NCI-H510A (cell line): ENCODE measurements around the gene COL23A1.

ENCODE experiments used
- DNase-seq: peaks from one replicate; lab custom pipeline; 2025; lab: John Stamatoyannopoulos, UW

COL23A1 gene

GRCh38 chr5:178554311-178554710 lies 35.9 kb downstream of the COL23A1 start:
- DNase-seq, result no peak

- no peak for DNase-seq
Observed at GRCh38 chr5:178553517-178553916, 36.7 kb downstream of the COL23A1 start.

- no peak for DNase-seq
Observed at GRCh38 chr5:178551468-178551867, 38.7 kb downstream of the COL23A1 start.

DNA sequence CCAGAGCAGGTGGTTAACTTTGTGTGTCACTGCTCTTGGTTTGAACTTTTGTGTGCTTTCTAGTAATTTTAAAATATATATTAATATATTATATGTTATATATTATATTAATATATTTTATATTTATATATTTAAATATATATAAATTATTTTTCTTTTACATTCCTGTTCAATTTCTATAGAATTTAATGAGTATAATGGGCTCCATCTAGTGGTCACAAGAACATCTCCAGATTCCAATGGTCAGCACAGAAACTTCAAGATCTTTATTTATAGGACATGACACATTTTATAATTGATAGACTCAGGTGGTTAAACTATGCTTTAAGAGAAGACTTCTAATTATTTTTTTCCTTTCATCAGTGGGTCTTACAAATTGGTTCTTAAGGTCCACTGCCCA lies 39.1 kb downstream of the COL23A1 start:
- DNase-seq, result no peak

DNA sequence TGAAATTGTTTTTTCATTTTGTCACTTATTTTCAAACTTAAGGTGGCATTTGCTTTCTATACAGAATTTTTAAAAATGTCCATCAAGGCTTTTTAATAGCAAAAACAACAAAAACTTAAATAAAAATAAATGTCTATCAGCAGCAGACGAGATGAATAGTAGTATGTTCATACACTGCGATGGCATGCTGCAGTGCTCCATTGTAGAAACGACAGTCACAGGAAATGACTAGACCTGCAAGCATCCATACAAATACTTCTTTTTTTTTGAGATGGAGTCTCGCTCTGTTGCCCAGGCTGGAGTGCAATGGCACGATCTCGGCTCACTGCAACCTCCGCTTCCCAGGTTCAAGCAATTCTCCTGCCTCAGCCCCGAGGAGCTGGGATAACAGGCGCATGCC lies 41.4 kb downstream of the COL23A1 start:
- no peak for DNase-seq

- DNase-seq, result no peak
Observed at GRCh38 chr5:178547753-178548415, 42.3 kb downstream of the COL23A1 start.

GRCh38 chr5:178547052-178547666 lies 43.0 kb downstream of the COL23A1 start:
- DNase-seq, result no peak

GRCh38 chr5:178546675-178547033 lies 43.5 kb downstream of the COL23A1 start:
- DNase-seq, result no peak

GRCh38 chr5:178545941-178546674 lies 44.1 kb downstream of the COL23A1 start:
- no peak for DNase-seq

GRCh38 chr5:178545176-178545575 lies 45.0 kb downstream of the COL23A1 start:
- DNase-seq, result no peak

- DNase-seq, result no peak
Observed at GRCh38 chr5:178544166-178544834, 45.9 kb downstream of the COL23A1 start.

GRCh38 chr5:178542455-178542854 lies 47.7 kb downstream of the COL23A1 start:
- no peak for DNase-seq

DNA sequence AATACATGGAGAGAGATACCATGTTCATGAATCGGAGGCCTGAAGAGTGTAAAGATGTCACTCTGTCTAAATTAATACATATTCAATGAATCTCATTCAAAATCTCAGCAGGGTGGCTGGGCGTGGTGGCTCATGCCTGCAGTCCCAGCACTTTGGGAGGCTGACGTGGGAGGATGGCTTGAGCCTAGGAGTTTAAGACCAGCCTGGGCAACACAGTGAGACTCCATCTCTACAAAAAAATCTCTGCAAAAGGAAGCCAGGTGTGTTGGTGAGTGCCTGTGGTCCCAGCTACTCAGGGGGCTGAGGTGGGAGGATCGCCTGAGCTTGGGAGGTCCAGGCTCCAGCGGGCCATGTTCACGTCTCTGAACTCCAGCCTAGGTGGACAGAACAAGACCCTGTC lies 49.7 kb downstream of the COL23A1 start:
- no peak for DNase-seq

GRCh38 chr5:178538741-178539229 lies 51.4 kb downstream of the COL23A1 start:
- DNase-seq, result no peak

GRCh38 chr5:178537467-178538371 lies 52.5 kb downstream of the COL23A1 start:
- no peak for DNase-seq

DNA sequence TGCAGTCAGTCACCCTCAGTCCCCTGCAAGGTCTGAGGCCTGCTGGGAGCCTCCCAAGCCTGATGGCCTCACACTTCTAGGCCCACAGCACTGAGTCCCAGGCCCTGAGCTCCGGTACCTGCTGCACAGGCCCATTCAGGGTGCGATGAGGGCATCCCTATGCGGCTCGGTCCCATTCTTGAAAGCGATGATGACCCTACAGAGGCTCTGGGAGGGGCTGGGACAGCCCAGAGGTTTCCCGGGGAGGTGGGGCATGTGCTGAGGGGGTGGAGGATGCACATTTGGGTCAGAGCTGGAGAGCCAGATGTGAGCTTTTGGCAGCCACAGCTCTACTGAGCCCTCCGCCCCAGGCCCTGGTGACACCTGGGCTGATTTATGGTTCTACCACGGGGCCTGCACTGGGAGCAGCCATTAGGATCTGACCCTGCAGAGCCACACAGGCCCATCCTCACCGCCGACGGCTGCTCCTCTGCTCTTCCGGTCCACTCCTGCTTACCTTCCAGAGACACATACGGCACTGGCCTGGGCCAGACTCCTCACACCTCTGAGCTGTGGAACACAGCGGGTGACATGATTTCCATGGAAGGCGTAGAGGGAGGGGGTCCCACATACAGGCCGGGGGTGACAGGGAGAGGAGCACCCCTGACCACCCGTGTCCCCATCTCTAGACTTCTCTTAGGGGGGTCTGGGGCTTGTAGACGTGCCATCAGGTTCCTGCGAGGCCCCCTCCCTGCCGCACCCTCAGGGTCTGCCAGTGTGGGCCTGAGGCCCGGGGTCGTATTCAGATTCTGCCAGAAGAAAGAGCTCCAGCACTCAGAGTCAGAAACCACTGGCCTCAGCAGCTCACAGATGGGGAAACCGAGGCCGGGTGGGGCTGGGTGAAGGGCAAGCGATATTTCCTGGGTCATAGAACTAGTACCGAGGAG lies 53.4 kb downstream of the COL23A1 start:
- no peak for DNase-seq

GRCh38 chr5:178535299-178536175 lies 54.7 kb downstream of the COL23A1 start:
- DNase-seq, result no peak

GRCh38 chr5:178533136-178533535 lies 57.1 kb downstream of the COL23A1 start:
- DNase-seq, result no peak

DNA sequence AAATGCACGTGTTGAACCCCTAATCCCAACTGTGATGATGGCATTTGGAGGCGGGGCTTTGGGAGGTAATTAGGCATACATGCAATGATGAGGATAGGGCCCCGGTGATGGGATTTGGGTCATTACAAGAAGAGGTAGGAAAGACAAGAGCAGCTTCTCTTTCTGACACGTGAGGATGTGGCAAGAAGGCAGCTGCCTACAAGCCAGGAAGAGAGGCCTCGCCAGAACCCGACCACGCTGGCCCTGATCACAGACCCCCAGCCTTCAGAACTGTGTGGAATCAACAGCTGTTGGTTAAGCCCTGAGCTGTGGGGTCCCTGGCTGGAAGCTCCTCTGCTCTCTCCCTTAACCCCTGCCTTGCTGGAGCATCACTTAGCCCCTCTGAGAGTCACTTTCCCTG lies 57.5 kb downstream of the COL23A1 start:
- no peak for DNase-seq
